ENCODE results near the gene FGF3. TPM values are rescaled to one million over a fixed set of nuclear protein-coding genes. Genes with fewer than 3 reads are reported as not detected.

The FGF3 gene
- total RNA-seq, 2 experiments from 2014 or later, result not detected

DNA sequence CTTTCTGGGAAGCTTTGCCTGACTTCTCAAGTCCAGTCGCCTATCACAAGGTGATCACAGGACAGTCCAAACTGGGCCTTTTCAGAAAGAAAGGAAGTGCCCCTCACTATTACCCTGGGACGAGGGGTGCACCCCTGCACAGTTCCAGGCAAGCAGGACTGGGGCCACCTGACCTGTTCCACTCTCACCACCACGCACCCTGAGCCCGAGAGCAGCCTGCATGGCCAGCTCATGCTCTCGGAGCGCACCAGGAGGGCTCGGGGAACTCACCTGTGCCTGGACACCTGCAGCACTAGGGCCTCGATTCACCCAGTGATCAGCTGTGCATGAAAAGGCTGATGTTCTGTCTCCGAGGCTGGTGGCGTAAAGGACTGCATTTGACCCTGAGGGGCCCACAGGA is 31.3 kb downstream of the FGF3 start:
- TF ChIP-seq, protein P1, sequence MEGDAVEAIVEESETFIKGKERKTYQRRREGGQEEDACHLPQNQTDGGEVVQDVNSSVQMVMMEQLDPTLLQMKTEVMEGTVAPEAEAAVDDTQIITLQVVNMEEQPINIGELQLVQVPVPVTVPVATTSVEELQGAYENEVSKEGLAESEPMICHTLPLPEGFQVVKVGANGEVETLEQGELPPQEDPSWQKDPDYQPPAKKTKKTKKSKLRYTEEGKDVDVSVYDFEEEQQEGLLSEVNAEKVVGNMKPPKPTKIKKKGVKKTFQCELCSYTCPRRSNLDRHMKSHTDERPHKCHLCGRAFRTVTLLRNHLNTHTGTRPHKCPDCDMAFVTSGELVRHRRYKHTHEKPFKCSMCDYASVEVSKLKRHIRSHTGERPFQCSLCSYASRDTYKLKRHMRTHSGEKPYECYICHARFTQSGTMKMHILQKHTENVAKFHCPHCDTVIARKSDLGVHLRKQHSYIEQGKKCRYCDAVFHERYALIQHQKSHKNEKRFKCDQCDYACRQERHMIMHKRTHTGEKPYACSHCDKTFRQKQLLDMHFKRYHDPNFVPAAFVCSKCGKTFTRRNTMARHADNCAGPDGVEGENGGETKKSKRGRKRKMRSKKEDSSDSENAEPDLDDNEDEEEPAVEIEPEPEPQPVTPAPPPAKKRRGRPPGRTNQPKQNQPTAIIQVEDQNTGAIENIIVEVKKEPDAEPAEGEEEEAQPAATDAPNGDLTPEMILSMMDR (IDR thresholded peaks at IDR 0.05), result no peak
- CTCF ChIA-PET, result no interaction called here

DNA sequence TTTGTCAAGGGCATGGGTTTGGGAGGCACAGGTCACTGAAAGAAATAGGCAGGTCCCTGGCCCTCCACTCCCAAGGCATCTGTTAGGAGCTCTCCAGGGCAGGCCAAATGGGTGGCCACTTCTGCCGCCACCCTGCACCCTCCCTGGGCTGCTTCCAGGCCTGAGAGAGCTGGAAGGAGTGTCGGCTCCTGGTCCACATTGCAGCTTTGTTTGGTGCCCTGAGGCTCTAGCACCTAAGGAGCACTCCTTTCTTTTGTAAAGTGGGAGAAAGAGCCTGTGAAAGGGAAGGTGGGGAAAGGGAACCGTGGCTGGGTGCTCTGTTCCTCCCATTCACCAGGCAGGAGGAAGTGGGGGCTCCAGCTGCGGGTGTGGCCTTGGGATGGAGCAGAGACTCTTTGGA is 31.8 kb downstream of the FGF3 start:
- H3K27me3 ChIP-seq (ENCODE audit: control insufficient read depth in 1 of 2, insufficient read depth in 2 of 2, low read length in 2 of 2), result no peaks in the 10 kb centered on the region
- TF ChIP-seq, protein P1 (IDR thresholded peaks at IDR 0.05), result no peak
- Mint-ChIP-seq H3K27me3 (peaks cover 5% of the 10 kb centered on the region), H3K27ac (no peak overlapping the region), H3K4me1 (ENCODE audit: low read depth) (no peaks in the 10 kb centered on the region), H3K9me3 (no peaks in the 10 kb centered on the region), H3K36me3 (ENCODE audit: low read depth) (no peaks in the 10 kb centered on the region), H3K4me3 (no peak overlapping the region)
- no peaks in the 10 kb centered on the region for H3K36me3 ChIP-seq (ENCODE audit: insufficient read depth, low read length)
- DNase-seq, result no peak
- intact Hi-C loops (cut with DNase I, micrococcal nuclease), result no loop called here
- H3K27ac ChIP-seq (ENCODE audit: low read depth in 1 of 2, low read length in 2 of 2), result no peak overlapping the region
- CTCF ChIA-PET, result no interaction called here
- no peaks in the 10 kb centered on the region for H3K9me3 ChIP-seq (ENCODE audit: control insufficient read depth in 1 of 2, insufficient read depth in 1 of 2, low read length in 2 of 2)
- H3K4me1 ChIP-seq (ENCODE audit: insufficient read depth, low read length), result no peaks in the 10 kb centered on the region
- ATAC-seq (ENCODE audit: poor library complexity), result no peak
- no peak overlapping the region for H3K4me3 ChIP-seq (ENCODE audit: low read length)
- POLR2A ChIA-PET, result no interaction called here

More for the DNA sequence above, 31.3 kb downstream of the FGF3 start:
- no peaks in the 10 kb centered on the region for H3K4me1 Mint-ChIP-seq (ENCODE audit: low read depth)
- H3K4me3 Mint-ChIP-seq, result no peak overlapping the region
- peaks cover 3% of the 10 kb centered on the region for H3K27me3 Mint-ChIP-seq
- H3K9me3 Mint-ChIP-seq, result no peaks in the 10 kb centered on the region
- ATAC-seq (ENCODE audit: poor library complexity) (no peak), DNase-seq (no peak)
- no peak overlapping the region for H3K27ac Mint-ChIP-seq
- Histone ChIP-seq H3K27ac (ENCODE audit: low read depth in 1 of 2, low read length in 2 of 2) (no peak overlapping the region), H3K9me3 (ENCODE audit: control insufficient read depth in 1 of 2, insufficient read depth in 1 of 2, low read length in 2 of 2) (no peaks in the 10 kb centered on the region), H3K27me3 (ENCODE audit: control insufficient read depth in 1 of 2, insufficient read depth in 2 of 2, low read length in 2 of 2) (no peaks in the 10 kb centered on the region), H3K36me3 (ENCODE audit: insufficient read depth, low read length) (no peaks in the 10 kb centered on the region), H3K4me1 (ENCODE audit: insufficient read depth, low read length) (no peaks in the 10 kb centered on the region), H3K4me3 (ENCODE audit: low read length) (no peak overlapping the region)
- H3K36me3 Mint-ChIP-seq (ENCODE audit: low read depth), result no peaks in the 10 kb centered on the region
- intact Hi-C loops (cut with DNase I, micrococcal nuclease), result no loop called here
- POLR2A ChIA-PET, result no interaction called here

DNA sequence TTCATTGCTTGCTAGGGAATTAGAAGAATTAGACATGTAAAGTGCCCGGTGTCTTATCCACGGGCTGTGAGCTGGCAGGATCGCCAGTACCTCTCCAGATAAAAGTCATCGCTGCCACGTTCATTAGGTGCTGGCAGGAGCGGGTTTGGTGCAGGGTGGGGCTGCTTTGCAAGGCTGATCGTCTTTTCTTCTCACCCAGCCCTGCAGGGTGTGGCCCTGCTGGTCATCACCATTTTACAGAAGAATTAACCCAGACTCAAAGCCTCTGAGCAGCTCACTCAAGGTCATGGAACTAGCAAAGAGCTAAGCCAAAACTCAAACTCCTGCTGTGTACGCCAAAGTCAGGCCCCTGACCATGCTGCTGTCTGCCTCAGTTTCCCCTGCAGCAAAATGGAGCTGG is 38.0 kb downstream of the FGF3 start:
- no peak overlapping the region for H3K27ac ChIP-seq (ENCODE audit: low read depth in 1 of 2, low read length in 2 of 2)
- Mint-ChIP-seq H3K4me3 (no peak overlapping the region), H3K27me3 (peaks cover 24% of the 10 kb centered on the region), H3K9me3 (no peaks in the 10 kb centered on the region), H3K4me1 (ENCODE audit: low read depth) (no peaks in the 10 kb centered on the region), H3K27ac (no peak overlapping the region), H3K36me3 (ENCODE audit: low read depth) (no peaks in the 10 kb centered on the region)
- POLR2A ChIA-PET, result no interaction called here
- peaks cover 0 to 8% of the 10 kb centered on the region in 2 experiments for H3K27me3 ChIP-seq (ENCODE audit: control insufficient read depth in 1 of 2, insufficient read depth in 2 of 2, low read length in 2 of 2)
- CTCF ChIA-PET, result no interaction called here
- no peaks in the 10 kb centered on the region for H3K4me1 ChIP-seq (ENCODE audit: insufficient read depth, low read length)
- no peaks in the 10 kb centered on the region for H3K36me3 ChIP-seq (ENCODE audit: insufficient read depth, low read length)
- no peaks in the 10 kb centered on the region for H3K9me3 ChIP-seq (ENCODE audit: control insufficient read depth in 1 of 2, insufficient read depth in 1 of 2, low read length in 2 of 2)
- intact Hi-C loops (cut with DNase I, micrococcal nuclease), result no loop called here
- no peak for ATAC-seq (ENCODE audit: poor library complexity)
- no peak overlapping the region for H3K4me3 ChIP-seq (ENCODE audit: low read length)
- DNase-seq, result no peak
- TF ChIP-seq, protein P1 (IDR thresholded peaks at IDR 0.05), result no peak

Data from CD4-positive, alpha-beta T cell (primary cell).